K562 (cell line): ENCODE measurements around the gene C1orf87. TPM values are rescaled to one million over a fixed set of nuclear protein-coding genes. Genes with fewer than 3 reads are reported as not detected.
A peak's percentile ranks its signal among the peaks of the same experiment; 100 is the strongest.

Source experiments
- ATAC-seq: fragments of 200-7000 bp; cut with Tn5 transposase; 3 replicates; pipeline ENCODE4 v1.9.1; 2020; ENCODE audit warnings: moderate library complexity
- BruUV-seq: library from RNA; stranded (reverse); fragments of 400-500 nt; replicated peaks from 2 replicates; lab custom pipeline; 2021; lab: Mats Ljungman, UMichigan
- CTCF ChIA-PET: fragments of 300-600 bp; formaldehyde crosslinking; extraction: SDS; loops from one replicate; lab custom pipeline; 2021; ENCODE audit warnings: low intra/inter-chr PET ratio; lab: Yijun Ruan, JAX
- POLR2A ChIA-PET: fragments of 300-600, 350-650 bp; sonication (Branson Sonifier 250); formaldehyde crosslinking; extraction: SDS; loops from one replicate; lab custom pipeline; 2021; ENCODE audit warnings: antibody characterized with exemption, inconsistent platforms; lab: Yijun Ruan, JAX
- DNase-seq, 4 experiments: peaks; one replicate each; pipeline versions ENCODE4 v3.0.0 to v3.0.0-alpha.2; 2011 to 2018; ENCODE audit warnings: low spot score in 3 of 4, mixed read lengths in 3 of 4; ENCODE audit errors: extremely low read depth in 1 of 4
- FAIRE-seq: peaks from 2 replicates; lab custom pipeline; 2011; peaks lifted over from hg19 to GRCh38; lab: Jason Lieb, UNC
- H2AFZ ChIP-seq: 2 replicates; pipeline ENCODE4 v1.6.0; 2011; ENCODE audit warnings: low read depth, low read length, control low read depth, inconsistent platforms
- H3K27ac ChIP-seq: fragments of 200-600 bp; 3 replicates; pipeline ENCODE4 v1.8.0; 2011; ENCODE audit warnings: low read depth, mild to moderate bottlenecking, control low read depth, inconsistent platforms, low read length, moderate library complexity, mixed read lengths; ENCODE audit errors: extremely low read depth
- H3K27me3 ChIP-seq, 2 experiments: fragments of 300-600 bp in 1 of 2; 2 replicates in 1 of 2; 3 replicates in 1 of 2; pipeline versions ENCODE4 v1.6.0 to v1.8.0; 2011; ENCODE audit warnings: inconsistent platforms in 2 of 2, low read length in 2 of 2, mild to moderate bottlenecking in 1 of 2, mixed read lengths in 1 of 2, moderate library complexity in 1 of 2; ENCODE audit not compliant: control insufficient read depth in 2 of 2, insufficient read depth in 2 of 2
- H3K36me3 ChIP-seq: fragments of 300-600 bp; 3 replicates; pipeline ENCODE4 v1.8.0; 2011; ENCODE audit warnings: mild to moderate bottlenecking, low read length, inconsistent platforms; ENCODE audit not compliant: control insufficient read depth, insufficient read depth
- H3K4me1 ChIP-seq, 2 experiments: fragments of 200-600 bp in 1 of 2; replicated peaks in 1 of 2; 2 replicates in 1 of 2; 3 replicates in 1 of 2; pipeline versions ENCODE4 v1.5.1 to v1.8.0; 2011; ENCODE audit warnings: inconsistent platforms in 2 of 2, low read length in 2 of 2, mild to moderate bottlenecking in 1 of 2, mixed read lengths in 1 of 2, moderate library complexity in 1 of 2; ENCODE audit not compliant: control insufficient read depth in 2 of 2, insufficient read depth in 2 of 2
- H3K4me2 ChIP-seq: 2 replicates; pipeline ENCODE4 v1.6.1; 2011; ENCODE audit warnings: low read length, control low read depth, inconsistent platforms, mixed read lengths; ENCODE audit not compliant: insufficient read depth
- H3K4me3 ChIP-seq: fragments of 200-600 bp; sonication (generic), shearing (Covaris generic); 2 replicates; pipeline ENCODE4 v1.5.1; 2016; ENCODE audit warnings: control low read depth, inconsistent platforms
- H3K79me2 ChIP-seq: fragments of 200-600 bp; 3 replicates; pipeline ENCODE4 v1.8.0; 2011; ENCODE audit warnings: low read length, inconsistent platforms; ENCODE audit not compliant: control insufficient read depth, insufficient read depth
- H3K9ac ChIP-seq, 2 experiments: 2 replicates each; pipeline versions ENCODE4 v1.6.0 to v1.6.1; 2011; ENCODE audit warnings: low read depth in 2 of 2, low read length in 2 of 2, control low read depth in 1 of 2, inconsistent platforms in 1 of 2, mild to moderate bottlenecking in 1 of 2, mixed read lengths in 1 of 2; ENCODE audit not compliant: insufficient read depth in 1 of 2
- H3K9me1 ChIP-seq: one replicate; pipeline ENCODE4 v1.6.0; 2011; ENCODE audit warnings: inconsistent platforms, mild to moderate bottlenecking, low read length, moderate library complexity; ENCODE audit not compliant: control insufficient read depth, insufficient read depth
- H3K9me3 ChIP-seq: replicated peaks from 2 replicates; pipeline ENCODE4 v1.5.1; 2011; ENCODE audit warnings: low read depth, low read length, inconsistent platforms; ENCODE audit not compliant: control insufficient read depth, insufficient read depth
- H4K20me1 ChIP-seq: replicated peaks from 2 replicates; pipeline ENCODE4 v1.6.1; 2011; ENCODE audit warnings: low read length, inconsistent platforms, mixed read lengths; ENCODE audit not compliant: control insufficient read depth, insufficient read depth
- ATF7 ChIP-seq: fragments of 450-650 bp; IDR thresholded peaks from 2 replicates; pipeline ENCODE4 v1.7.1; 2014; ENCODE audit warnings: mild to moderate bottlenecking, moderate library complexity
- KLF6 ChIP-seq: fragments of 250-450 bp; sonication (Bioruptor Pico); IDR thresholded peaks from 2 replicates; pipeline ENCODE4 v1.4.0; 2020; ENCODE audit warnings: mild to moderate bottlenecking, moderate library complexity, borderline replicate concordance
- L3MBTL2 ChIP-seq: fragments of 450-650 bp; IDR thresholded peaks from 2 replicates; pipeline ENCODE4 v1.6.1; 2016; ENCODE audit warnings: mild to moderate bottlenecking, moderate library complexity
- RAD21 ChIP-seq, 2 experiments: fragments of 250-450 bp in 1 of 2; fragments of 450-650 bp in 1 of 2; sonication (Bioruptor Pico) in 1 of 2; formaldehyde crosslinking in 1 of 2; IDR thresholded peaks in 1 of 2; conservative IDR thresholded peaks in 1 of 2; 2 replicates each; pipeline versions ENCODE4 v1.4.0 to v1.8.0; 2020 to 2022; ENCODE audit warnings: mild to moderate bottlenecking in 2 of 2, moderate library complexity in 1 of 2
- STAG1 ChIP-seq: sonication (generic); formaldehyde crosslinking; IDR thresholded peaks from 2 replicates; pipeline ENCODE4 v1.5.0; 2020; ENCODE audit warnings: missing genetic modification reagents, borderline replicate concordance
- TSC22D4 ChIP-seq: fragments of 450-650 bp; IDR thresholded peaks from 2 replicates; pipeline ENCODE4 v1.6.1; 2016; ENCODE audit warnings: missing genetic modification characterization, missing biosample characterization, control low read depth
- ZNF174 ChIP-seq: fragments of 250-450 bp; sonication (Bioruptor Pico); IDR thresholded peaks from 2 replicates; pipeline ENCODE4 v1.4.0; 2020; ENCODE audit warnings: mild to moderate bottlenecking
- ZNF766 ChIP-seq: fragments of 200-800 bp; sonication (Bioruptor generic); conservative IDR thresholded peaks from 2 replicates; pipeline ENCODE4 v1.6.1; 2016; ENCODE audit warnings: missing genetic modification characterization, missing compliant biosample characterization
- WGBS: fragments of 100-300 bp; shearing (Covaris generic); methylation state at CpG from one replicate; pipeline ENCODE4 v1.1.6; 2016; ENCODE audit warnings: low coverage, mixed read lengths; ENCODE audit not compliant: insufficient coverage; ENCODE audit errors: missing lambda C conversion rate; 5-methylcytosine and 5-hydroxymethylcytosine counted together
- in situ Hi-C: fragments of 300-500 bp; cut with MboI; formaldehyde crosslinking; loops from 4 replicates; pipeline ENCODE4 v1.15.0; 2018; ENCODE audit warnings: inconsistent platforms, mixed read lengths
- intact Hi-C: fragments of 100-400 bp; cut with micrococcal nuclease; formaldehyde crosslinking; loops from 2 replicates; pipeline ENCODE4 v1.14.2; 2022
- polyA plus RNA-seq, 8 experiments: library from polyadenylated mRNA; depleted of rRNA in 4 of 8; stranded (reverse) in 5 of 8; unstranded in 3 of 8; fragments of >200 nt; fragmentation: Nextera tagmentation in 2 of 8; fragmentation: Illumina TruSeq in 1 of 8; extraction: Ambion mirVana in 2 of 8; extraction: Trizol in 1 of 8; gene quantifications; 2 replicates each; pipeline versions ENCODE4 v1.2.1 to v1.2.3, GENCODE V29; 2011 to 2014; ENCODE audit warnings: inconsistent platforms in 1 of 8, missing spikeins in 1 of 8
- total RNA-seq, 7 experiments: library from RNA; depleted of rRNA in 6 of 7; stranded (reverse); fragments of >200 nt in 6 of 7; fragmentation: Illumina TruSeq in 2 of 7; extraction: Trizol in 2 of 7; gene quantifications; 2 replicates each; pipeline versions ENCODE4 v1.2.1 to v1.2.3, GENCODE V29; 2011 to 2021; ENCODE audit warnings: low replicate concordance in 1 of 7
- TF ChIP-seq, protein P1 (sequence below): fragments of 450-650 bp; IDR thresholded peaks from 2 replicates; pipeline ENCODE4 v1.6.1; 2016; ENCODE audit warnings: antibody characterized with exemption
- TF ChIP-seq, protein P2 (sequence below), 2 experiments: fragments of 450-650 bp; formaldehyde crosslinking in 1 of 2; IDR thresholded peaks; 2 replicates each; pipeline versions ENCODE4 v1.4.0 to v1.6.1; 2014 to 2020; ENCODE audit warnings: mild to moderate bottlenecking in 2 of 2, borderline replicate concordance in 1 of 2, low read depth in 1 of 2

C1orf87 gene
- total and polyA plus RNA-seq, 9 of the 15 experiments (the other 6 are each of a cell fraction or from before 2014, with no cell fraction given) = not detected

DNA sequence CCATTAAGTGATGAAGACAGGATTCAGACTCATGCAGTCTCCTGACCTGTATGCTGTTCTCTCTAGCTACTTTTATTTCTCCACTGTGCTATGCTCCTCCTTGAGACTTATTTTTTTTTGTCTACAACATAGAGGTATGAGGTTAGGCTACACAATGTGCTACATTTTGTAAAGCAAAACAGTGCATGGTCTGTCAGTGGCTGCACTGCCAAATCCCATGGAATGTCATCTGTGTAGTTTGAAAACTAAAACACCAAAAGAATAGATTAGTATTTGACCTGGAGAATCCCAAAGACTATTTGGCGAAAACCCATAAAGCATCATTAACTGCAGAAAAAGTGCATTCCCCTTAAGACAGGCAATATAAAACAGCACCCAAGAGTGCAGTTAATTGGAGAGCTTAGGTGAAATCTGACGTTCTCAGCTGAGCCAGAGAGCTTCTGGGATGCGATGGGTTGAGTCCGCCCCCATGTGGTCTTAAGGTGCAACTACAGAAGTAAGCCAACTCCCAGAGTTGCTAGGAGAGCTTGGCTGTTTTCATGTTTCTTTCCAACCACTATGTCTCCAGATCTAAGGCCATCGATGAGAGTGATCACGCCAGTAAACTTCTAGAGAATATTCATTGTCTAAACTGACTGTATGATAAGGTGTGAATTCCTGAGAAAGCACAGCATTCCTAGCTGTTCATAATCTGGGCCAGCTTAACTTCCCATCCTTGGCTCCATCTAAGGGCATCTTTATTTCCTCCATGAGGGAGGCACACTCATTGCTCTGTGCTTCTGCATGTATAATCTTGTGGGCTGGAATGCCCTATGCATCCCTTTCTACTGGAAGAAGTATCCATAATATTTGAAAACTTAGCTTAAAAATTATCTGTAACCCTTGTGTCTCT lies 126.3 kb downstream of the C1orf87 start:
- Histone ChIP-seq H3K4me3 (no peak overlapping the region), H3K79me2 (no peaks in the 10 kb centered on the region), H4K20me1 (no peaks in the 10 kb centered on the region), H3K27me3 (no peaks in the 10 kb centered on the region), H3K27ac (no peak overlapping the region), H3K4me2 (no peak overlapping the region), H2AFZ (no peak overlapping the region), H3K4me1 (no peaks in the 10 kb centered on the region), H3K9me3 (no peaks in the 10 kb centered on the region), H3K36me3 (no peaks in the 10 kb centered on the region), H3K9me1 (no peaks in the 10 kb centered on the region), H3K9ac (no peak overlapping the region)
- CTCF ChIA-PET = interaction anchor here (0.6 to 0.7 kb wide), 3 partner anchors 1208 to 1852 kb away, joined by 3 read pairs; no protein-coding TSS in a partner anchor
- DNase-seq = peak; percentile 65 to 69 (median 66)
- WGBS = under 1% methylated on average over 6 of the region's 6 CpGs
- in situ Hi-C loops = loop anchor here (25.0 kb wide), 1 partner anchor 1210 kb away; no protein-coding TSS in a partner anchor
- POLR2A ChIA-PET = interaction anchor here (0.7 kb wide), 1 partner anchor 188 kb away, joined by 4 read pairs; no protein-coding TSS in a partner anchor
- FAIRE-seq = peak; percentile 85
- ATAC-seq = peak; percentile 94
- intact Hi-C loops = loop anchor here (1.0 to 5.0 kb wide), 2 partner anchors 68 to 165 kb away; no protein-coding TSS in a partner anchor
- no TSS peak for BruUV-seq
- TF ChIP-seq ATF7 (no peak), L3MBTL2 (no peak), RAD21 (CRISPR knock-in tag; conservative IDR thresholded peaks at IDR 0.05 in 1 of 2, IDR thresholded peaks at IDR 0.05 in 1 of 2) (peak; percentile 75 to 85), KLF6 (CRISPR knock-in tag) (no peak), TSC22D4 (tag) (no peak), ZNF174 (CRISPR knock-in tag) (no peak), ZNF766 (CRISPR knock-in tag) (no peak), STAG1 (peak; percentile 79; the same call in 1 of the 2 replicates)
- TF ChIP-seq, protein P1, sequence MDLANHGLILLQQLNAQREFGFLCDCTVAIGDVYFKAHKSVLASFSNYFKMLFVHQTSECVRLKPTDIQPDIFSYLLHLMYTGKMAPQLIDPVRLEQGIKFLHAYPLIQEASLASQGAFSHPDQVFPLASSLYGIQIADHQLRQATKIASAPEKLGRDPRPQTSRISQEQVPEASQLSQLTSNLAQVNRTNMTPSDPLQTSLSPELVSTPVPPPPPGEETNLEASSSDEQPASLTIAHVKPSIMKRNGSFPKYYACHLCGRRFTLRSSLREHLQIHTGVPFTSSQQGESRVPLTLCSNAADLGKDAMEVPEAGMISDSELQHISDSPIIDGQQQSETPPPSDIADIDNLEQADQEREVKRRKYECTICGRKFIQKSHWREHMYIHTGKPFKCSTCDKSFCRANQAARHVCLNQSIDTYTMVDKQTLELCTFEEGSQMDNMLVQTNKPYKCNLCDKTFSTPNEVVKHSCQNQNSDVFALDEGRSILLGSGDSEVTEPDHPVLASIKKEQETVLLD = no peak
- TF ChIP-seq, protein P2, sequence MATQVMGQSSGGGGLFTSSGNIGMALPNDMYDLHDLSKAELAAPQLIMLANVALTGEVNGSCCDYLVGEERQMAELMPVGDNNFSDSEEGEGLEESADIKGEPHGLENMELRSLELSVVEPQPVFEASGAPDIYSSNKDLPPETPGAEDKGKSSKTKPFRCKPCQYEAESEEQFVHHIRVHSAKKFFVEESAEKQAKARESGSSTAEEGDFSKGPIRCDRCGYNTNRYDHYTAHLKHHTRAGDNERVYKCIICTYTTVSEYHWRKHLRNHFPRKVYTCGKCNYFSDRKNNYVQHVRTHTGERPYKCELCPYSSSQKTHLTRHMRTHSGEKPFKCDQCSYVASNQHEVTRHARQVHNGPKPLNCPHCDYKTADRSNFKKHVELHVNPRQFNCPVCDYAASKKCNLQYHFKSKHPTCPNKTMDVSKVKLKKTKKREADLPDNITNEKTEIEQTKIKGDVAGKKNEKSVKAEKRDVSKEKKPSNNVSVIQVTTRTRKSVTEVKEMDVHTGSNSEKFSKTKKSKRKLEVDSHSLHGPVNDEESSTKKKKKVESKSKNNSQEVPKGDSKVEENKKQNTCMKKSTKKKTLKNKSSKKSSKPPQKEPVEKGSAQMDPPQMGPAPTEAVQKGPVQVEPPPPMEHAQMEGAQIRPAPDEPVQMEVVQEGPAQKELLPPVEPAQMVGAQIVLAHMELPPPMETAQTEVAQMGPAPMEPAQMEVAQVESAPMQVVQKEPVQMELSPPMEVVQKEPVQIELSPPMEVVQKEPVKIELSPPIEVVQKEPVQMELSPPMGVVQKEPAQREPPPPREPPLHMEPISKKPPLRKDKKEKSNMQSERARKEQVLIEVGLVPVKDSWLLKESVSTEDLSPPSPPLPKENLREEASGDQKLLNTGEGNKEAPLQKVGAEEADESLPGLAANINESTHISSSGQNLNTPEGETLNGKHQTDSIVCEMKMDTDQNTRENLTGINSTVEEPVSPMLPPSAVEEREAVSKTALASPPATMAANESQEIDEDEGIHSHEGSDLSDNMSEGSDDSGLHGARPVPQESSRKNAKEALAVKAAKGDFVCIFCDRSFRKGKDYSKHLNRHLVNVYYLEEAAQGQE (IDR thresholded peaks at IDR 0.05; ENCODE audit: borderline replicate concordance) = peak; percentile 42; the same call in 1 of the 2 replicates
- TF ChIP-seq, protein P2 (CRISPR knock-in tag; IDR thresholded peaks at IDR 0.05; ENCODE audit: low read depth) = no peak
